SK-N-SH treated with all-trans-retinoic acid at 6 μM for 48 hours (cell line): ENCODE results near the gene CCDC107.

Experiments
- ATAC-seq: fragments of 200-7000 bp; cut with Tn5 transposase; 3 replicates; pipeline ENCODE4 v1.9.1; 2020; ENCODE audit warnings: mild to moderate bottlenecking, moderate library complexity
- ARNTL ChIP-seq: fragments of 450-650 bp; formaldehyde crosslinking; IDR thresholded peaks from 2 replicates; pipeline ENCODE4 v1.5.0; 2020; ENCODE audit warnings: low read depth, mild to moderate bottlenecking, moderate library complexity, borderline replicate concordance
- BACH2 ChIP-seq: fragments of 250-450 bp; sonication (Bioruptor Pico); IDR thresholded peaks from 2 replicates; pipeline ENCODE4 v1.9.0; 2021; ENCODE audit warnings: mild to moderate bottlenecking, borderline replicate concordance
- CSDC2 ChIP-seq: fragments of 250-450 bp; sonication (Bioruptor Pico); IDR thresholded peaks from 2 replicates; pipeline ENCODE4 v1.5.0; 2020; ENCODE audit warnings: mild to moderate bottlenecking, moderate library complexity
- ESRRG ChIP-seq: fragments of 250-450 bp; sonication (Bioruptor Pico); IDR thresholded peaks from 2 replicates; pipeline ENCODE4 v1.6.1; 2021; ENCODE audit warnings: mild to moderate bottlenecking
- GLIS3 ChIP-seq: fragments of 250-450 bp; sonication (Bioruptor Pico); IDR thresholded peaks from 2 replicates; pipeline ENCODE4 v1.5.0; 2020; ENCODE audit warnings: mild to moderate bottlenecking, moderate library complexity
- ISL1 ChIP-seq: fragments of 250-450 bp; sonication (Bioruptor Pico); IDR thresholded peaks from 2 replicates; pipeline ENCODE4 v2.1.2; 2022; ENCODE audit warnings: mild to moderate bottlenecking, moderate library complexity
- OSR1 ChIP-seq: fragments of 250-450 bp; sonication (Bioruptor Pico); IDR thresholded peaks from 2 replicates; pipeline ENCODE4 v1.8.0; 2022; ENCODE audit warnings: moderate library complexity, mild to moderate bottlenecking, inconsistent platforms
- RARB ChIP-seq: fragments of 250-450 bp; sonication (Bioruptor Pico); IDR thresholded peaks from 2 replicates; pipeline ENCODE4 v1.8.0; 2021; ENCODE audit warnings: mild to moderate bottlenecking, moderate library complexity
- TCF4 ChIP-seq: fragments of 250-450 bp; sonication (Bioruptor Pico); IDR thresholded peaks from 2 replicates; pipeline ENCODE4 v1.8.0; 2021; ENCODE audit warnings: mild to moderate bottlenecking, moderate library complexity, borderline replicate concordance
- TOX ChIP-seq: fragments of 250-450 bp; sonication (Bioruptor Pico); IDR thresholded peaks from 2 replicates; pipeline ENCODE4 v1.8.0; 2021; ENCODE audit warnings: mild to moderate bottlenecking, moderate library complexity, borderline replicate concordance
- ZC3H10 ChIP-seq: fragments of 250-450 bp; sonication (Bioruptor Pico); IDR thresholded peaks from 2 replicates; pipeline ENCODE4 v1.5.1; 2021; ENCODE audit warnings: mild to moderate bottlenecking, moderate library complexity
- ZFP3 ChIP-seq: fragments of 250-450 bp; sonication (Bioruptor Pico); IDR thresholded peaks from 2 replicates; pipeline ENCODE4 v1.5.0; 2020; ENCODE audit warnings: mild to moderate bottlenecking, moderate library complexity
- ZNF565 ChIP-seq: fragments of 450-650 bp; formaldehyde crosslinking; conservative IDR thresholded peaks from 2 replicates; pipeline ENCODE4 v1.5.0; 2020; ENCODE audit warnings: low read depth, mild to moderate bottlenecking, moderate library complexity
- ZNF8 ChIP-seq: fragments of 450-650 bp; formaldehyde crosslinking; IDR thresholded peaks from 2 replicates; pipeline ENCODE4 v1.5.0; 2020; ENCODE audit warnings: mild to moderate bottlenecking, moderate library complexity
- TF ChIP-seq, protein P1 (sequence below): fragments of 250-450 bp; sonication (Bioruptor Pico); IDR thresholded peaks from 2 replicates; pipeline ENCODE4 v1.5.1; 2021; ENCODE audit warnings: mild to moderate bottlenecking, moderate library complexity
- TF ChIP-seq, protein P2 (sequence below): fragments of 250-450 bp; sonication (Bioruptor Pico); IDR thresholded peaks from 2 replicates; pipeline ENCODE4 v1.8.0; 2020; ENCODE audit warnings: mild to moderate bottlenecking, moderate library complexity, borderline replicate concordance
- TF ChIP-seq, protein P3 (sequence below): fragments of 250-450 bp; sonication (Bioruptor Pico); IDR thresholded peaks from 2 replicates; pipeline ENCODE4 v1.5.0; 2020; ENCODE audit warnings: mild to moderate bottlenecking, moderate library complexity
- TF ChIP-seq, protein P4 (sequence below): fragments of 250-450 bp; sonication (Bioruptor Pico); IDR thresholded peaks from 2 replicates; pipeline ENCODE4 v1.8.0; 2021; ENCODE audit warnings: low read depth, mild to moderate bottlenecking, moderate library complexity, borderline replicate concordance
- TF ChIP-seq, protein P5 (sequence below): fragments of 250-450 bp; sonication (Bioruptor Pico); IDR thresholded peaks from 2 replicates; pipeline ENCODE4 v1.5.1; 2020; ENCODE audit warnings: low read depth, mild to moderate bottlenecking, moderate library complexity

Gene CCDC107

DNA sequence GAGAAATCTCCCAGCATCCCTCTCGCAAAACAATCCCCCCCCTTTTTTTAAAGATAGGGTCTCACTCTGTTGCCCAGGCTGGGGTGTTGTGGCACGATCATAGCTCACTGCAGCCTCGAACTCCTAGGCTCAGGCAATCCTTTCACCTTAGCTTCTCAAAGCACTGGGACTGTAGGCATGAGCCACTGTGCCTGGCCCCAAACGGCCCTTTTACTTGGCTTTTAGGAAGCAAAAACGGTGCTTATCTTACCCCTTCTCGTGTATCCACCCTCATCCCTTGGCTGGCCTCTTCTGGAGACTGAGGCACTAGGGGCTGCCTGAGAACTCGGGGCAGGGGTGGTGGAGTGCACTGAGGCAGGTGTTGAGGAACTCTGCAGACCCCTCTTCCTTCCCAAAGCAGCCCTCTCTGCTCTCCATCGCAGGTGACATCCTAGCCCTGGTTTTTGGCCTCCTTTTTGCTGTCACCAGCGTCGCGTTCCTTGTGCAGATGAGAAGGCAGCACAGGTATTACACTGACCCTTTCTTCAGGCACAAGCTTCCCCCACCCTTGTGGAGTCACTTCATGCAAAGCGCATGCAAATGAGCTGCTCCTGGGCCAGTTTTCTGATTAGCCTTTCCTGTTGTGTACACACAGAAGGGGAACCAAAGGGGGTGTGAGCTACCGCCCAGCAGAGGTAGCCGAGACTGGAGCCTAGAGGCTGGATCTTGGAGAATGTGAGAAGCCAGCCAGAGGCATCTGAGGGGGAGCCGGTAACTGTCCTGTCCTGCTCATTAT, 22.4 kb downstream of the CCDC107 start:
- peak; percentile 35 for ATAC-seq
- TF ChIP-seq, protein P1, sequence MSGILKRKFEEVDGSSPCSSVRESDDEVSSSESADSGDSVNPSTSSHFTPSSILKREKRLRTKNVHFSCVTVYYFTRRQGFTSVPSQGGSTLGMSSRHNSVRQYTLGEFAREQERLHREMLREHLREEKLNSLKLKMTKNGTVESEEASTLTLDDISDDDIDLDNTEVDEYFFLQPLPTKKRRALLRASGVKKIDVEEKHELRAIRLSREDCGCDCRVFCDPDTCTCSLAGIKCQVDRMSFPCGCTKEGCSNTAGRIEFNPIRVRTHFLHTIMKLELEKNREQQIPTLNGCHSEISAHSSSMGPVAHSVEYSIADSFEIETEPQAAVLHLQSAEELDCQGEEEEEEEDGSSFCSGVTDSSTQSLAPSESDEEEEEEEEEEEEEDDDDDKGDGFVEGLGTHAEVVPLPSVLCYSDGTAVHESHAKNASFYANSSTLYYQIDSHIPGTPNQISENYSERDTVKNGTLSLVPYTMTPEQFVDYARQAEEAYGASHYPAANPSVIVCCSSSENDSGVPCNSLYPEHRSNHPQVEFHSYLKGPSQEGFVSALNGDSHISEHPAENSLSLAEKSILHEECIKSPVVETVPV (CRISPR knock-in tag) = no peak
- TF ChIP-seq TOX (CRISPR knock-in tag) (no peak), ESRRG (CRISPR knock-in tag) (no peak), RARB (CRISPR knock-in tag) (no peak), ZC3H10 (CRISPR knock-in tag) (no peak)
- TF ChIP-seq, protein P2, sequence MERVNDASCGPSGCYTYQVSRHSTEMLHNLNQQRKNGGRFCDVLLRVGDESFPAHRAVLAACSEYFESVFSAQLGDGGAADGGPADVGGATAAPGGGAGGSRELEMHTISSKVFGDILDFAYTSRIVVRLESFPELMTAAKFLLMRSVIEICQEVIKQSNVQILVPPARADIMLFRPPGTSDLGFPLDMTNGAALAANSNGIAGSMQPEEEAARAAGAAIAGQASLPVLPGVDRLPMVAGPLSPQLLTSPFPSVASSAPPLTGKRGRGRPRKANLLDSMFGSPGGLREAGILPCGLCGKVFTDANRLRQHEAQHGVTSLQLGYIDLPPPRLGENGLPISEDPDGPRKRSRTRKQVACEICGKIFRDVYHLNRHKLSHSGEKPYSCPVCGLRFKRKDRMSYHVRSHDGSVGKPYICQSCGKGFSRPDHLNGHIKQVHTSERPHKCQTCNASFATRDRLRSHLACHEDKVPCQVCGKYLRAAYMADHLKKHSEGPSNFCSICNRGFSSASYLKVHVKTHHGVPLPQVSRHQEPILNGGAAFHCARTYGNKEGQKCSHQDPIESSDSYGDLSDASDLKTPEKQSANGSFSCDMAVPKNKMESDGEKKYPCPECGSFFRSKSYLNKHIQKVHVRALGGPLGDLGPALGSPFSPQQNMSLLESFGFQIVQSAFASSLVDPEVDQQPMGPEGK (CRISPR knock-in tag) = no peak

DNA sequence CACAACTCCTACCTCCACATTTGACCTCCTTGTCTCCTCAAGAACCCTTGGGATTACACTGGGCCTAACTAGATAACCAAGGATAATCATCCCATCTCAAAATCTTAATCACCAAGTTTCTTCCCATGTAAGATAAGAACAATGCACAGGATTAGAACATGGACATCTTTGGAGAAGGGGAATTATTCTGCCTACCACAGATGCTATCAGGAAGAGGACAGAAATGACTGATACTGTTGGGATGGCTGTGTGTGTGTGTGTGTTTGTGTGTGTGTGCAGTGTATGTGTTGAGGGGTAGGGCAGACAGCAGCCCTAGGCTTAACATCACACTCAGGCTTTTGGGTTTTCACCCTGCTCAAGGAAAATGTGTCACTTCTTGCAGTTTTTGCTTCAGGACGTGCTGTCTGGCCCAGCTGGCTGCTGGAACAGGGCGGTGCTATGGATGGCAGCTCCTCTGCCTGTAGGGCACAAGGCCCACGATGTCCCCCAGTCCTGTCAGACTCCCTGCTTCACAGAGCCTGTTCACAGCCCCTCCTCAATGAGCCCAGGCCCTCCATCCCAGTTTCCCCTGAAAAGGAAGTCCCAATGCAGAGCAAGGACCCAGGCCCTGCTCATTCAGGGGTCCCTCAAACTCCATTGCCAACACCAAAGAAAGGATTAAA, 23.4 kb downstream of the CCDC107 start:
- TF ChIP-seq BACH2 (CRISPR knock-in tag) (no peak), TCF4 (CRISPR knock-in tag) (no peak), ZFP3 (CRISPR knock-in tag) (no peak), ZNF8 (CRISPR knock-in tag) (no peak), ARNTL (CRISPR knock-in tag) (no peak), ESRRG (CRISPR knock-in tag) (no peak), TOX (CRISPR knock-in tag) (no peak), ISL1 (CRISPR knock-in tag) (no peak), OSR1 (no peak)
- TF ChIP-seq, protein P2 (CRISPR knock-in tag) = no peak
- TF ChIP-seq, protein P3, sequence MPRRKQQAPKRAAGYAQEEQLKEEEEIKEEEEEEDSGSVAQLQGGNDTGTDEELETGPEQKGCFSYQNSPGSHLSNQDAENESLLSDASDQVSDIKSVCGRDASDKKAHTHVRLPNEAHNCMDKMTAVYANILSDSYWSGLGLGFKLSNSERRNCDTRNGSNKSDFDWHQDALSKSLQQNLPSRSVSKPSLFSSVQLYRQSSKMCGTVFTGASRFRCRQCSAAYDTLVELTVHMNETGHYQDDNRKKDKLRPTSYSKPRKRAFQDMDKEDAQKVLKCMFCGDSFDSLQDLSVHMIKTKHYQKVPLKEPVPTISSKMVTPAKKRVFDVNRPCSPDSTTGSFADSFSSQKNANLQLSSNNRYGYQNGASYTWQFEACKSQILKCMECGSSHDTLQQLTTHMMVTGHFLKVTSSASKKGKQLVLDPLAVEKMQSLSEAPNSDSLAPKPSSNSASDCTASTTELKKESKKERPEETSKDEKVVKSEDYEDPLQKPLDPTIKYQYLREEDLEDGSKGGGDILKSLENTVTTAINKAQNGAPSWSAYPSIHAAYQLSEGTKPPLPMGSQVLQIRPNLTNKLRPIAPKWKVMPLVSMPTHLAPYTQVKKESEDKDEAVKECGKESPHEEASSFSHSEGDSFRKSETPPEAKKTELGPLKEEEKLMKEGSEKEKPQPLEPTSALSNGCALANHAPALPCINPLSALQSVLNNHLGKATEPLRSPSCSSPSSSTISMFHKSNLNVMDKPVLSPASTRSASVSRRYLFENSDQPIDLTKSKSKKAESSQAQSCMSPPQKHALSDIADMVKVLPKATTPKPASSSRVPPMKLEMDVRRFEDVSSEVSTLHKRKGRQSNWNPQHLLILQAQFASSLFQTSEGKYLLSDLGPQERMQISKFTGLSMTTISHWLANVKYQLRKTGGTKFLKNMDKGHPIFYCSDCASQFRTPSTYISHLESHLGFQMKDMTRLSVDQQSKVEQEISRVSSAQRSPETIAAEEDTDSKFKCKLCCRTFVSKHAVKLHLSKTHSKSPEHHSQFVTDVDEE (CRISPR knock-in tag) = no peak
- TF ChIP-seq, protein P4, sequence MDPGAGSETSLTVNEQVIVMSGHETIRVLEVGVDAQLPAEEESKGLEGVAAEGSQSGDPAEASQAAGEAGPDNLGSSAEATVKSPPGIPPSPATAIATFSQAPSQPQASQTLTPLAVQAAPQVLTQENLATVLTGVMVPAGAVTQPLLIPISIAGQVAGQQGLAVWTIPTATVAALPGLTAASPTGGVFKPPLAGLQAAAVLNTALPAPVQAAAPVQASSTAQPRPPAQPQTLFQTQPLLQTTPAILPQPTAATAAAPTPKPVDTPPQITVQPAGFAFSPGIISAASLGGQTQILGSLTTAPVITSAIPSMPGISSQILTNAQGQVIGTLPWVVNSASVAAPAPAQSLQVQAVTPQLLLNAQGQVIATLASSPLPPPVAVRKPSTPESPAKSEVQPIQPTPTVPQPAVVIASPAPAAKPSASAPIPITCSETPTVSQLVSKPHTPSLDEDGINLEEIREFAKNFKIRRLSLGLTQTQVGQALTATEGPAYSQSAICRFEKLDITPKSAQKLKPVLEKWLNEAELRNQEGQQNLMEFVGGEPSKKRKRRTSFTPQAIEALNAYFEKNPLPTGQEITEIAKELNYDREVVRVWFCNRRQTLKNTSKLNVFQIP = no peak
- peak; percentile 6 for ATAC-seq

DNA sequence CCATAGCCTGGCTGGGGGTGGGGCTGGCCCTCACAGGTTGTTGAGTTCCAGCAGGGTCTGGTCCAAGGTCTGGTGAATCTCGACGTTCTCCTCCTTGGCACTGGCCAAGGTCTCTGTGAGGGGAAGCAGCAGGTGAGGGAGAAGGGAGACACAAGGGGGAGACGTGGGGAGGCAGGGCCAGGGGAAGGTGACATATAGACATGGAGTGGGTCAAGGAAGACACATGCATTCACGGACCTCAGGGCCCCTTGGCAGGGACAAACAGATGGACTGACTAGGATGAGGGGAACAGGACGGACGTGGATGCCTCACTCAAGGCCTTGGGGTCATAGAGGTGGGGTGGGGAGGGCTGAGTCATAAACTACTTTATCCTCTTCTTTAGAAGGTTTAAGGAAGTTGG, 24.0 kb downstream of the CCDC107 start:
- ATAC-seq = no peak
- no peak for TF ChIP-seq GLIS3 (CRISPR knock-in tag)
- TF ChIP-seq, protein P4 = no peak
- TF ChIP-seq TOX (CRISPR knock-in tag) = no peak
- no peak for TF ChIP-seq ZNF565 (CRISPR knock-in tag)
- no peak for TF ChIP-seq ARNTL (CRISPR knock-in tag)
- TF ChIP-seq, protein P5, sequence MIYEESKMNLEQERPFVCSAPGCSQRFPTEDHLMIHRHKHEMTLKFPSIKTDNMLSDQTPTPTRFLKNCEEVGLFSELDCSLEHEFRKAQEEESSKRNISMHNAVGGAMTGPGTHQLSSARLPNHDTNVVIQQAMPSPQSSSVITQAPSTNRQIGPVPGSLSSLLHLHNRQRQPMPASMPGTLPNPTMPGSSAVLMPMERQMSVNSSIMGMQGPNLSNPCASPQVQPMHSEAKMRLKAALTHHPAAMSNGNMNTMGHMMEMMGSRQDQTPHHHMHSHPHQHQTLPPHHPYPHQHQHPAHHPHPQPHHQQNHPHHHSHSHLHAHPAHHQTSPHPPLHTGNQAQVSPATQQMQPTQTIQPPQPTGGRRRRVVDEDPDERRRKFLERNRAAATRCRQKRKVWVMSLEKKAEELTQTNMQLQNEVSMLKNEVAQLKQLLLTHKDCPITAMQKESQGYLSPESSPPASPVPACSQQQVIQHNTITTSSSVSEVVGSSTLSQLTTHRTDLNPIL (CRISPR knock-in tag) = no peak
- TF ChIP-seq RARB (CRISPR knock-in tag) = no peak
- TF ChIP-seq ESRRG (CRISPR knock-in tag) = no peak
- TF ChIP-seq, protein P3 (CRISPR knock-in tag) = no peak
- no peak for TF ChIP-seq ZNF8 (CRISPR knock-in tag)
- TF ChIP-seq CSDC2 = no peak
